Calu3 (cell line): ENCODE results near the gene TRIM44. TPM values are rescaled to one million over a fixed set of nuclear protein-coding genes. Genes with fewer than 3 reads are reported as not detected.
"Not testable (repeated sequence)": the region's sequence is repeated elsewhere in the genome, so short reads cannot be mapped to it uniquely, and the experiment has no call there.

ENCODE experiments used
- BruUV-seq: library from RNA; stranded (reverse); fragments of 400-500 nt; replicated peaks from 2 replicates; lab custom pipeline; 2021; lab: Mats Ljungman, UMichigan
- CTCF ChIA-PET: fragments of 300-600 bp; sonication (Branson Sonifier 250); formaldehyde crosslinking; loops from one replicate; lab custom pipeline; 2022; ENCODE audit warnings: antibody characterized with exemption; lab: Charles Lee
- DNase-seq: peaks from one replicate; pipeline ENCODE4 v3.0.0; 2022
- H3K27ac Mint-ChIP-seq: one replicate; pipeline ENCODE4 v1.8.0; 2022; ENCODE audit warnings: mixed read lengths; ENCODE audit not compliant: unreplicated experiment
- H3K27me3 Mint-ChIP-seq: one replicate; pipeline ENCODE4 v1.8.0; 2022; ENCODE audit warnings: mixed read lengths; ENCODE audit not compliant: unreplicated experiment
- H3K36me3 Mint-ChIP-seq: one replicate; pipeline ENCODE4 v1.8.0; 2022; ENCODE audit warnings: mild to moderate bottlenecking, moderate library complexity, mixed read lengths; ENCODE audit not compliant: insufficient read depth, unreplicated experiment
- H3K4me1 Mint-ChIP-seq: one replicate; pipeline ENCODE4 v1.8.0; 2022; ENCODE audit warnings: mild to moderate bottlenecking, low read depth, mixed read lengths; ENCODE audit not compliant: unreplicated experiment
- H3K4me3 Mint-ChIP-seq: one replicate; pipeline ENCODE4 v1.8.0; 2022; ENCODE audit warnings: mild to moderate bottlenecking, low read depth, moderate library complexity, mixed read lengths; ENCODE audit not compliant: unreplicated experiment
- H3K9me3 Mint-ChIP-seq: one replicate; pipeline ENCODE4 v1.8.0; 2022; ENCODE audit warnings: low read depth, mixed read lengths; ENCODE audit not compliant: unreplicated experiment
- CTCF ChIP-seq: fragments of 200-600 bp; IDR thresholded peaks from one replicate; pipeline ENCODE4 v1.8.0; 2022; ENCODE audit warnings: antibody characterized with exemption; ENCODE audit not compliant: unreplicated experiment
- intact Hi-C: fragments of 100-400 bp; cut with micrococcal nuclease; formaldehyde crosslinking; loops from one replicate; pipeline ENCODE4 v1.10.0; 2022; ENCODE audit not compliant: unreplicated experiment
- total RNA-seq: library from RNA; stranded (reverse); gene quantifications from 2 replicates; pipeline ENCODE4 v1.2.3, GENCODE V29; 2022

The TRIM44 gene
- total RNA-seq, 1 experiment from 2014 or later = 71.3 TPM

- peaks cover 17% of the 10 kb centered on the region for H3K9me3 Mint-ChIP-seq
- H3K4me1 Mint-ChIP-seq = peaks cover 28% of the 10 kb centered on the region
- DNase-seq = no peak
- no peaks in the 10 kb centered on the region for H3K27me3 Mint-ChIP-seq
- peak overlapping the region; percentile 92 for H3K4me3 Mint-ChIP-seq
- no peak overlapping the region for H3K27ac Mint-ChIP-seq
- BruUV-seq = no TSS peak
- intact Hi-C loops = loop anchor here (5.0 kb wide), 1 partner anchor 48 kb away; the partner anchor contains the start of gene FJX1
- CTCF ChIA-PET = no interaction called here
- TF ChIP-seq CTCF = no peak
- peaks cover 30% of the 10 kb centered on the region for H3K36me3 Mint-ChIP-seq
Measured at GRCh38 chr11:35664977-35665441, 2.4 kb downstream of the TRIM44 start.

GRCh38 chr11:35667257-35667656, 4.7 kb downstream of the TRIM44 start:
- intact Hi-C loops = no loop called here
- no peak for TF ChIP-seq CTCF
- CTCF ChIA-PET = no interaction called here
- peaks cover 17% of the 10 kb centered on the region for H3K9me3 Mint-ChIP-seq
- BruUV-seq = no TSS peak
- no peaks in the 10 kb centered on the region for H3K27me3 Mint-ChIP-seq
- peaks cover 26% of the 10 kb centered on the region for H3K36me3 Mint-ChIP-seq
- peaks cover 37% of the 10 kb centered on the region for H3K4me1 Mint-ChIP-seq
- H3K27ac Mint-ChIP-seq = no peak overlapping the region
- no peak overlapping the region for H3K4me3 Mint-ChIP-seq
- no peak for DNase-seq

- H3K27ac Mint-ChIP-seq, CTCF ChIA-PET, DNase-seq, BruUV-seq, H3K27me3 Mint-ChIP-seq, H3K4me3 Mint-ChIP-seq, intact Hi-C loops: not testable (repeated sequence)
- Mint-ChIP-seq H3K36me3 (peaks cover 15% of the 10 kb centered on the region), H3K9me3 (peaks cover 13% of the 10 kb centered on the region), H3K4me1 (peaks cover 41% of the 10 kb centered on the region)
Measured at GRCh38 chr11:35668350-35668749, 5.8 kb downstream of the TRIM44 start.

GRCh38 chr11:35671396-35672127, 9.0 kb downstream of the TRIM44 start:
- Mint-ChIP-seq H3K4me3 (no peak overlapping the region), H3K9me3 (no peaks in the 10 kb centered on the region), H3K27me3 (no peaks in the 10 kb centered on the region), H3K27ac (no peak overlapping the region), H3K4me1 (peaks cover 51% of the 10 kb centered on the region), H3K36me3 (no peaks in the 10 kb centered on the region)
- no peak for TF ChIP-seq CTCF
- CTCF ChIA-PET = no interaction called here
- intact Hi-C loops = no loop called here
- BruUV-seq = no TSS peak
- DNase-seq = no peak

GRCh38 chr11:35672608-35673007, 10.0 kb downstream of the TRIM44 start:
- Mint-ChIP-seq H3K36me3 (no peaks in the 10 kb centered on the region), H3K27me3 (no peaks in the 10 kb centered on the region), H3K4me1 (peaks cover 57% of the 10 kb centered on the region), H3K4me3 (no peak overlapping the region), H3K27ac (no peak overlapping the region), H3K9me3 (no peaks in the 10 kb centered on the region)
- TF ChIP-seq CTCF = no peak
- BruUV-seq = no TSS peak
- intact Hi-C loops = no loop called here
- CTCF ChIA-PET = no interaction called here
- DNase-seq = no peak
